ENCODE results near the gene GFI1B.

- TF ChIP-seq CTCF (IDR thresholded peaks at IDR 0.05) (no peak), POLR2A (IDR thresholded peaks at IDR 0.05) (no peak)
Measured at GRCh38 chr9:133031130-133031422, 52.6 kb downstream of the GFI1B start.
